ENCODE data around the gene PCBP3. TPM values are rescaled to one million over a fixed set of nuclear protein-coding genes. Genes with fewer than 3 reads are reported as not detected.

Gene PCBP3
- total RNA-seq, 1 experiment from 2014 or later = not detected

- H3K9me3 ChIP-seq (ENCODE audit: insufficient read depth, low read depth) = no peaks in the 10 kb centered on the region
- H3K4me3 ChIP-seq = no peak overlapping the region
- no peaks in the 10 kb centered on the region for H4K20me1 ChIP-seq (ENCODE audit: insufficient read depth)
- DNase-seq = no peak
- H3K4me2 ChIP-seq = no peak overlapping the region
- H3F3A ChIP-seq (ENCODE audit: insufficient read depth, low read depth) = peaks cover 16% of the 10 kb centered on the region
- TF ChIP-seq EZH2 (IDR thresholded peaks at IDR 0.05; ENCODE audit: low read depth) = no peak
- no peak for TF ChIP-seq CTCF (conservative IDR thresholded peaks at IDR 0.05)
- CTCF ChIA-PET = no interaction called here
- no peaks in the 10 kb centered on the region for H3K9me2 ChIP-seq (ENCODE audit: insufficient read depth)
- no peaks in the 10 kb centered on the region for H3K79me2 ChIP-seq (ENCODE audit: low read depth)
- no peaks in the 10 kb centered on the region for H3K36me3 ChIP-seq (ENCODE audit: low read depth)
- H3K4me1 ChIP-seq (replicated peaks; ENCODE audit: insufficient read depth) = no peaks in the 10 kb centered on the region
- H3K27me3 ChIP-seq (ENCODE audit: insufficient read depth, low read depth) = peaks cover 33% of the 10 kb centered on the region
- no peak overlapping the region for H3K27ac ChIP-seq
- no peak overlapping the region for H2AFZ ChIP-seq
- no TSS peak for BruUV-seq (replicated peaks)
- intact Hi-C loops (cut with micrococcal nuclease; ENCODE audit: unreplicated experiment) = no loop called here
- POLR2A ChIA-PET (ENCODE audit: unreplicated experiment) = no interaction called here
Observed at GRCh38 chr21:45631540-45631939, 12.0 kb upstream of the PCBP3 start.

- Histone ChIP-seq H3K4me3 (no peak overlapping the region), H3K27me3 (ENCODE audit: insufficient read depth, low read depth) (peaks cover 33% of the 10 kb centered on the region), H3K79me2 (ENCODE audit: low read depth) (no peaks in the 10 kb centered on the region), H3F3A (ENCODE audit: insufficient read depth, low read depth) (peaks cover 16% of the 10 kb centered on the region), H3K36me3 (ENCODE audit: low read depth) (no peaks in the 10 kb centered on the region), H3K27ac (no peak overlapping the region), H3K9me3 (ENCODE audit: insufficient read depth, low read depth) (no peaks in the 10 kb centered on the region), H3K4me1 (replicated peaks; ENCODE audit: insufficient read depth) (no peaks in the 10 kb centered on the region), H3K4me2 (no peak overlapping the region), H4K20me1 (ENCODE audit: insufficient read depth) (no peaks in the 10 kb centered on the region), H3K9me2 (ENCODE audit: insufficient read depth) (no peaks in the 10 kb centered on the region), H2AFZ (no peak overlapping the region)
- BruUV-seq (replicated peaks) = no TSS peak
- POLR2A ChIA-PET (ENCODE audit: unreplicated experiment) = no interaction called here
- no peak for TF ChIP-seq CTCF (conservative IDR thresholded peaks at IDR 0.05)
- no peak for TF ChIP-seq EZH2 (IDR thresholded peaks at IDR 0.05; ENCODE audit: low read depth)
- CTCF ChIA-PET = no interaction called here
- DNase-seq = no peak
- intact Hi-C loops (cut with micrococcal nuclease; ENCODE audit: unreplicated experiment) = no loop called here
Observed at GRCh38 chr21:45632160-45632559, 11.4 kb upstream of the PCBP3 start.

GRCh38 chr21:45632637-45633251 lies 10.8 kb upstream of the PCBP3 start:
- no TSS peak for BruUV-seq (replicated peaks)
- H3K79me2 ChIP-seq (ENCODE audit: low read depth) = no peaks in the 10 kb centered on the region
- H3F3A ChIP-seq (ENCODE audit: insufficient read depth, low read depth) = peaks cover 16% of the 10 kb centered on the region
- H4K20me1 ChIP-seq (ENCODE audit: insufficient read depth) = no peaks in the 10 kb centered on the region
- H3K4me1 ChIP-seq (replicated peaks; ENCODE audit: insufficient read depth) = no peaks in the 10 kb centered on the region
- H3K9me3 ChIP-seq (ENCODE audit: insufficient read depth, low read depth) = no peaks in the 10 kb centered on the region
- H3K27ac ChIP-seq = no peak overlapping the region
- no peak overlapping the region for H3K4me3 ChIP-seq
- DNase-seq = no peak
- ChIA-PET POLR2A (ENCODE audit: unreplicated experiment) (no interaction called here), CTCF (no interaction called here)
- H3K9me2 ChIP-seq (ENCODE audit: insufficient read depth) = no peaks in the 10 kb centered on the region
- no peaks in the 10 kb centered on the region for H3K36me3 ChIP-seq (ENCODE audit: low read depth)
- TF ChIP-seq EZH2 (IDR thresholded peaks at IDR 0.05; ENCODE audit: low read depth) (no peak), CTCF (conservative IDR thresholded peaks at IDR 0.05) (no peak)
- peaks cover 33% of the 10 kb centered on the region for H3K27me3 ChIP-seq (ENCODE audit: insufficient read depth, low read depth)
- no peak overlapping the region for H2AFZ ChIP-seq
- intact Hi-C loops (cut with micrococcal nuclease; ENCODE audit: unreplicated experiment) = no loop called here
- no peak overlapping the region for H3K4me2 ChIP-seq
